CD14-positive monocyte (primary cell): ENCODE results near the gene EGFR. TPM values are rescaled to one million over a fixed set of nuclear protein-coding genes. Genes with fewer than 3 reads are reported as not detected.

Source experiments
- DNase-seq, 3 donors: peaks; one replicate each; pipeline ENCODE4 v3.0.0-alpha.2; 2011 to 2022
- H2AFZ ChIP-seq: 2 replicates; pipeline ENCODE4 v1.6.0; 2012; ENCODE audit warnings: mild to moderate bottlenecking, low read depth, low read length, inconsistent platforms; ENCODE audit not compliant: insufficient read depth, poor library complexity, severe bottlenecking
- H3K27ac ChIP-seq, 2 donors: 1 replicate in 1 of 2; 2 replicates in 1 of 2; pipeline ENCODE4 v1.5.1; 2012 to 2013; ENCODE audit warnings: low read length in 2 of 2, control low read depth in 1 of 2, inconsistent platforms in 1 of 2, low read depth in 1 of 2, mild to moderate bottlenecking in 1 of 2
- H3K27me3 ChIP-seq, 2 donors: one replicate each; pipeline versions ENCODE4 v1.6.0 to v1.6.1; 2011 to 2013; ENCODE audit warnings: low read length in 2 of 2; ENCODE audit not compliant: control insufficient read depth in 2 of 2, insufficient read depth in 2 of 2
- H3K36me3 ChIP-seq, 2 donors: replicated peaks in 1 of 2; 1 replicate in 1 of 2; 2 replicates in 1 of 2; pipeline versions ENCODE4 v1.5.1 to v1.6.1; 2012 to 2013; ENCODE audit warnings: low read length in 2 of 2, control low read depth in 1 of 2, inconsistent platforms in 1 of 2, mild to moderate bottlenecking in 1 of 2; ENCODE audit not compliant: insufficient read depth in 2 of 2, control insufficient read depth in 1 of 2
- H3K4me1 ChIP-seq, 2 donors: 1 replicate in 1 of 2; 2 replicates in 1 of 2; pipeline versions ENCODE4 v1.5.1 to v1.6.1; 2012 to 2013; ENCODE audit warnings: low read length in 2 of 2, control low read depth in 1 of 2, inconsistent platforms in 1 of 2, mild to moderate bottlenecking in 1 of 2, moderate library complexity in 1 of 2; ENCODE audit not compliant: insufficient read depth in 2 of 2, control insufficient read depth in 1 of 2
- H3K4me2 ChIP-seq: replicated peaks from 2 replicates; pipeline ENCODE3; 2012; ENCODE audit warnings: low read length, moderate library complexity, mild to moderate bottlenecking; ENCODE audit not compliant: poor library complexity, severe bottlenecking; ENCODE audit errors: extremely low read depth
- H3K4me3 ChIP-seq, 3 experiments: fragments of 200-600 bp in 1 of 3; sonication (generic) in 1 of 3; replicated peaks in 1 of 3; 1 replicate in 2 of 3; 2 replicates in 1 of 3; pipeline ENCODE4 v1.5.1; 2011 to 2013; ENCODE audit warnings: low read length in 3 of 3, mild to moderate bottlenecking in 3 of 3, control low read depth in 2 of 3, low read depth in 2 of 3, inconsistent platforms in 1 of 3, moderate library complexity in 1 of 3
- H3K79me2 ChIP-seq: 2 replicates; pipeline ENCODE4 v1.6.0; 2012; ENCODE audit warnings: mild to moderate bottlenecking, control low read depth, inconsistent platforms, low read length, moderate library complexity; ENCODE audit not compliant: insufficient read depth
- H3K9ac ChIP-seq: 2 replicates; pipeline ENCODE4 v1.6.0; 2017; ENCODE audit warnings: low read length, mild to moderate bottlenecking; ENCODE audit not compliant: insufficient read depth, poor library complexity, severe bottlenecking
- H3K9me3 ChIP-seq, 2 donors: replicated peaks in 1 of 2; 1 replicate in 1 of 2; 2 replicates in 1 of 2; pipeline versions ENCODE4 v1.5.1 to v1.6.1; 2012 to 2013; ENCODE audit warnings: low read length in 2 of 2, control low read depth in 1 of 2; ENCODE audit not compliant: control insufficient read depth in 1 of 2, insufficient read depth in 1 of 2
- H4K20me1 ChIP-seq: 2 replicates; pipeline ENCODE4 v1.6.0; 2012; ENCODE audit warnings: mild to moderate bottlenecking, low read length, control low read depth, moderate library complexity; ENCODE audit not compliant: insufficient read depth
- H3K27ac Mint-ChIP-seq, 7 donors: one replicate each; pipeline ENCODE4 v1.8.0; 2020; ENCODE audit warnings: mild to moderate bottlenecking in 7 of 7, mixed read lengths in 7 of 7, moderate library complexity in 6 of 7, inconsistent platforms in 2 of 7
- H3K27me3 Mint-ChIP-seq, 3 donors: one replicate each; pipeline ENCODE4 v1.8.0; 2021 to 2022; ENCODE audit warnings: low read depth in 3 of 3, mild to moderate bottlenecking in 3 of 3, mixed read lengths in 3 of 3, moderate library complexity in 3 of 3, inconsistent platforms in 1 of 3
- H3K36me3 Mint-ChIP-seq, 2 donors: one replicate each; pipeline ENCODE4 v1.8.0; 2020; ENCODE audit warnings: mixed read lengths in 2 of 2, inconsistent platforms in 1 of 2, mild to moderate bottlenecking in 1 of 2
- H3K4me1 Mint-ChIP-seq: one replicate; pipeline ENCODE4 v1.8.0; 2020; ENCODE audit warnings: mild to moderate bottlenecking, mixed read lengths
- H3K4me3 Mint-ChIP-seq, 2 donors: one replicate each; pipeline ENCODE4 v1.8.0; 2020; ENCODE audit warnings: mild to moderate bottlenecking in 2 of 2, mixed read lengths in 2 of 2, moderate library complexity in 1 of 2
- H3K9me3 Mint-ChIP-seq, 7 donors: one replicate each; pipeline ENCODE4 v1.8.0; 2020 to 2022; ENCODE audit warnings: mixed read lengths in 7 of 7, mild to moderate bottlenecking in 6 of 7, moderate library complexity in 6 of 7, inconsistent platforms in 2 of 7
- CTCF ChIP-seq: fragments of 200-600 bp; IDR thresholded peaks from one replicate; pipeline ENCODE4 v1.8.0; 2022; ENCODE audit warnings: antibody characterized with exemption, mild to moderate bottlenecking
- WGBS: methylation state at CpG from one replicate; pipeline ENCODE4 v1.1.5; 2013; ENCODE audit warnings: missing lambda C conversion rate; ENCODE audit not compliant: insufficient coverage; 5-methylcytosine and 5-hydroxymethylcytosine counted together
- intact Hi-C, 2 donors: fragments of 100-400 bp; cut with micrococcal nuclease; formaldehyde crosslinking; loops; one replicate each; pipeline versions ENCODE4 v1.15.0 to v1.15.1; 2023
- polyA plus RNA-seq, 3 donors: library from polyadenylated mRNA; depleted of rRNA in 1 of 3; unstranded in 2 of 3; stranded (reverse) in 1 of 3; fragments of 300-500 nt in 2 of 3; fragments of >200 nt in 1 of 3; fragmentation: Illumina TruSeq in 2 of 3; gene quantifications; 1 replicate in 2 of 3; 2 replicates in 1 of 3; pipeline ENCODE4 v1.2.3, GENCODE V29; 2012 to 2021

EGFR gene
- polyA plus RNA-seq, 3 donors: not detected

- no peak overlapping the region for H2AFZ ChIP-seq
- no peaks in the 10 kb centered on the region for H3K4me1 ChIP-seq
- Mint-ChIP-seq H3K36me3 (no peaks in the 10 kb centered on the region), H3K4me3 (no peak overlapping the region), H3K4me1 (no peaks in the 10 kb centered on the region), H3K27me3 (peaks cover 0 to 5% (median 4%) of the 10 kb centered on the region in 3 donors), H3K9me3 (peaks cover 0 to 1% (median 0%) of the 10 kb centered on the region in 7 donors), H3K27ac (no peak overlapping the region)
- H3K4me2 ChIP-seq: no peak overlapping the region
- H3K9ac ChIP-seq: no peak overlapping the region
- no peak overlapping the region for H3K27ac ChIP-seq
- WGBS: 80% methylated on average over 21 of the region's 21 CpGs
- H4K20me1 ChIP-seq: no peaks in the 10 kb centered on the region
- no peaks in the 10 kb centered on the region for H3K36me3 ChIP-seq
- no peak for DNase-seq
- intact Hi-C loops: no loop called here
- no peaks in the 10 kb centered on the region for H3K27me3 ChIP-seq
- H3K79me2 ChIP-seq: no peaks in the 10 kb centered on the region
- H3K4me3 ChIP-seq: no peak overlapping the region
- H3K9me3 ChIP-seq: no peaks in the 10 kb centered on the region
- no peak for TF ChIP-seq CTCF
Observed at GRCh38 chr7:55100544-55101327, 81.9 kb downstream of the EGFR start.

- H3K27ac Mint-ChIP-seq: no peak overlapping the region
- no peak overlapping the region for H3K27ac ChIP-seq
- intact Hi-C loops: no loop called here
- H3K4me3 Mint-ChIP-seq: no peak overlapping the region
- H3K27me3 Mint-ChIP-seq: peaks cover 0 to 5% (median 4%) of the 10 kb centered on the region in 3 donors
- H3K79me2 ChIP-seq: no peaks in the 10 kb centered on the region
- no peaks in the 10 kb centered on the region for H3K4me1 Mint-ChIP-seq
- H4K20me1 ChIP-seq: no peaks in the 10 kb centered on the region
- H3K9me3 ChIP-seq: no peaks in the 10 kb centered on the region
- TF ChIP-seq CTCF: no peak
- no peaks in the 10 kb centered on the region for H3K36me3 Mint-ChIP-seq
- no peak overlapping the region for H2AFZ ChIP-seq
- H3K4me2 ChIP-seq: no peak overlapping the region
- no peaks in the 10 kb centered on the region for H3K4me1 ChIP-seq
- H3K27me3 ChIP-seq: no peaks in the 10 kb centered on the region
- no peak overlapping the region for H3K9ac ChIP-seq
- no peaks in the 10 kb centered on the region for H3K36me3 ChIP-seq
- 76% methylated on average over 6 of the region's 9 CpGs for WGBS
- H3K4me3 ChIP-seq: no peak overlapping the region
- DNase-seq: no peak
- H3K9me3 Mint-ChIP-seq: peaks cover 0 to 1% (median 0%) of the 10 kb centered on the region in 7 donors
Observed at GRCh38 chr7:55101359-55101758, 82.5 kb downstream of the EGFR start.
